ENCODE measurements around the gene TPRG1L. TPM values are rescaled to one million over a fixed set of nuclear protein-coding genes. Genes with fewer than 3 reads are reported as not detected.
"Not testable (repeated sequence)": the region's sequence is repeated elsewhere in the genome, so short reads cannot be mapped to it uniquely, and the experiment has no call there.

The TPRG1L gene
- total and polyA plus RNA-seq, 3 donors from 2014 or later: 30.6 to 40.9 (median 33.3) TPM

GRCh38 chr1:3581296-3582036 is 43.3 kb upstream of the TPRG1L start:
- H3K9me3 ChIP-seq: no peaks in the 10 kb centered on the region
- H3K4me1 ChIP-seq: no peaks in the 10 kb centered on the region
- WGBS, 2 donors: 60 to 66% methylated on average over 11 to 16 of the region's 16 CpGs
- H3K27ac ChIP-seq: no peak overlapping the region
- DNase-seq: no peak
- no peak overlapping the region for H3K4me3 ChIP-seq
- intact Hi-C loops (cut with DNase I; ENCODE audit: low total_unique reads): no loop called here
- no peaks in the 10 kb centered on the region for H3K27me3 ChIP-seq
- TF ChIP-seq POLR2A (IDR thresholded peaks at IDR 0.05) (no peak), CTCF (IDR thresholded peaks at IDR 0.05) (no peak)
- no peaks in the 10 kb centered on the region for H3K36me3 ChIP-seq (ENCODE audit: low read depth, missing control alignments)

- H3K27me3 ChIP-seq; H3K36me3 ChIP-seq (ENCODE audit: low read depth, missing control alignments); intact Hi-C loops (cut with DNase I; ENCODE audit: low total_unique reads); H3K4me3 ChIP-seq; H3K4me1 ChIP-seq; H3K9me3 ChIP-seq; DNase-seq; H3K27ac ChIP-seq: not testable (repeated sequence)
- 83 to 100% methylated on average over 2 to 10 of the region's 21 CpGs for WGBS, 2 donors
These were observed 41.1 kb upstream of the TPRG1L start for GRCh38 chr1:3583751-3584150.

- 85 to 88% methylated on average over 6 to 7 of the region's 7 CpGs for WGBS, 2 donors
- no peaks in the 10 kb centered on the region for H3K36me3 ChIP-seq (ENCODE audit: low read depth, missing control alignments)
- no peaks in the 10 kb centered on the region for H3K9me3 ChIP-seq
- DNase-seq: no peak
- no peak overlapping the region for H3K4me3 ChIP-seq
- intact Hi-C loops (cut with DNase I; ENCODE audit: low total_unique reads): no loop called here
- no peaks in the 10 kb centered on the region for H3K27me3 ChIP-seq
- H3K4me1 ChIP-seq: no peaks in the 10 kb centered on the region
- no peak overlapping the region for H3K27ac ChIP-seq
- no peak for TF ChIP-seq CTCF (IDR thresholded peaks at IDR 0.05)
- TF ChIP-seq POLR2A (IDR thresholded peaks at IDR 0.05): no peak
These were observed 39.9 kb upstream of the TPRG1L start for GRCh38 chr1:3584915-3585314.

GRCh38 chr1:3585353-3585868 is 39.4 kb upstream of the TPRG1L start:
- H3K4me1 ChIP-seq; H3K27me3 ChIP-seq; DNase-seq; H3K4me3 ChIP-seq; intact Hi-C loops (cut with DNase I; ENCODE audit: low total_unique reads); H3K9me3 ChIP-seq; H3K36me3 ChIP-seq (ENCODE audit: low read depth, missing control alignments); H3K27ac ChIP-seq: not testable (repeated sequence)
- 68 to 77% methylated on average over 5 to 6 of the region's 6 CpGs for WGBS, 2 donors

- Histone ChIP-seq H3K27me3 (no peaks in the 10 kb centered on the region), H3K4me1 (no peaks in the 10 kb centered on the region), H3K9me3 (no peaks in the 10 kb centered on the region), H3K36me3 (ENCODE audit: low read depth, missing control alignments) (no peaks in the 10 kb centered on the region), H3K4me3 (no peak overlapping the region), H3K27ac (no peak overlapping the region)
- 89 to 90% methylated on average over 19 of the region's 19 CpGs for WGBS, 2 donors
- DNase-seq: no peak
- TF ChIP-seq CTCF (IDR thresholded peaks at IDR 0.05): no peak
- TF ChIP-seq POLR2A (IDR thresholded peaks at IDR 0.05): no peak
- intact Hi-C loops (cut with DNase I; ENCODE audit: low total_unique reads): no loop called here
These were observed 38.8 kb upstream of the TPRG1L start for GRCh38 chr1:3585940-3586568.

All from testis (tissue), 3 donors.